Measurements from ENCODE around the gene SEPTIN1.

Gene SEPTIN1

DNA sequence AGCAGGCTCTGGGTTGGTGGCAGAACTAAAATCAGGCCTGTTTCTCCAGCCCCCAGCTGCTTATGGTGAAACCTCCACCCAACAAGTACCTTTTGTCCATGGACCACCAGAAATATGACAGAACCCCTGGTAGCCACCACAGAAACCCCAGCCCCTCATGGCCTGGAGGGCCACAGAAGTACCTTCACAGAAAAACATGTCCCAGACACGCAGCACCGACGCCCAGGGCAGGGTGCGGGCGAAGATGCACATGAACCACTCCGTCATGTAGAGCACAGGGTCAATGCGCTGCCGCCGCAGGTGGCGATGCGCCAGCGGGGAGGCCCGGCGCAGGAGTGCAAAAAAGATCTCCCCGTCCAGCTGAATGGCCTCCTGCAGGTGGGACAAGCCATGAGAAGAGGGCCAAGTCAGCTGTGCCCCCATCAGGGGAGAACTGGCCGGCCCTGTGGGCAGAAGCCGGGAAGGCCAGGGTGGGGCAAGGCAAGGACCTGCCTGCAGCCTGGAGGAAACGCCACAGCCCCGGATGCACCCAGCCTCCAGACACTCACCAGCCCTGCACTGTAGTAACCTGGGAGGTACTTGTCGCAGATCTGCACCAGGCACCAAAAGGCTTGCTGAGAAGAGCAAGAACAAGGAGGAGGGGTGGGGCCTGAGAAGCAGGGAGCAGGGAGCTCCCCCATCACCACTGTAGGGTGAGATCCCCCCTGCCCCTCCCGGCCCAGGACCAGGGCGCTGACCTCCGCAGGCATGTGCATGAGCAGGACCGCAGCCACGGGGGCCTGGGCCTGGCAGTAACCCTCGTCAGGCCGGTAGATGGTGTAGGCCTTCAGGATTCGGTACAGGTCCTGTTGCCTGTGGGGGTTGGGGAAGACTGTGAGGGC lies 23.1 kb downstream of the SEPTIN1 start:
- DNase-seq (ENCODE audit: low read depth, low spot score), result no peak

DNA sequence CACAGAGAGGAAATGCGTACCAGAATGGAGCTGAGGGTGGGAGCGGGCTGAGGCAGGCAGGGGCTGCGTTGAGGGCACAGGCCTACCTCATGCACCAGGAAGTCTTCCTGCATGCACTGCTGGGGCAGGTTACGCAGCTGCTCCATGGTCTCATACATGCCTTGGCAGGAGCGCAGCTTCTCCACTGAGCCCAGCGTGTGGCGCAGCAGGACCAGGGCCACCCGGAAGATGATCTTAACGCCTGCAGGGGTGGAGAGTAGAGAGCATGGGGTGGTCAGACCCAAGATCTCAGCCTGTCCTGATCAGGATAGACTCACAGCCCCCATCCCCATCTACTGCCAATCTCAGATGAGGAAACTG lies 23.8 kb downstream of the SEPTIN1 start:
- no peak for DNase-seq (ENCODE audit: low read depth, low spot score)
- H3K27ac ChIP-seq, result no peak overlapping the region

More for the DNA sequence above, 23.1 kb downstream of the SEPTIN1 start:
- no peak overlapping the region for H3K27ac ChIP-seq

DNA sequence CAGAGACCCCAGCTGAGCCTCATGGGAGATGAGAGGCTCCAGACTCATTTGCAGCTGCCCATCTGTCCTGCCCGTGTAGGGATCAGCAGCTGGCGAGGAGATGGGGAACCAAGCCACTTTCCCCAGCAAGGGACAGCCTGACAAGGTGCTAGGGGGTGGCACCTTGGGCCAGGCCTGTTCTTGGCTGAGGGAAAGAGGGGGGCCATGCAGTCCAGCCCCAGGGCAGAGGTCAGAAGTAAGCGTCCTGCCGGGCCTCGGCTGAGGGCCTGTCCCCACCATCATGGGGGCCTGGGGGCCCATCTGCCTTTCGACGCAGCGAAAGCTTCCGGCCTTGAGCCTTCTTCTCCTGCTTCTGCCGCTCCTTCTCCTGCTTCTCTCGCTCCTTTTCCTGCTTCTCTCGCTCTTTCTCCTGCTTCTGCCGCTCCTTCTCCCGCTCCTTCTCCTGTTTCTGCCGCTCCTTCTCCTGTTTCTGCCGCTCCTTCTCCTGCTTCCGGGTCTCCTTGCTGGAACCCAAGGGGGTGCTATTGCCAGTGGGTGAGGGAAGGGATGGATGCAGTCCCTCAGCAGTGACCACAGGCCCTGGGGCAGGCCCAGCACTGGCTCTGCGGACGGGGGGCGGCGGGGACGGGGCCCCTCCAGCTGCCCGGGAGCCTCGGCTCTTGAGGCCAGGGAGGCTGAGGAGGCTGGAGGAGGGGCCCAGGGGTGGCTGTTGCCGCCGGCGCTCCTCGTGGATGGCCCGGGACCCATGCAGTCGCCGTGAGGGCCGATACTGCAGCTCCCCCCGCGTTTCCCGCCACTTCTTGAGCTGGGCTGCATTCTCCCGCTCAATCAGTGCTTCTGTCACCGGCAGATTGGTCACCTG lies 24.4 kb downstream of the SEPTIN1 start:
- DNase-seq (ENCODE audit: low read depth, low spot score), result no peak
- no peak overlapping the region for H3K27ac ChIP-seq

DNA sequence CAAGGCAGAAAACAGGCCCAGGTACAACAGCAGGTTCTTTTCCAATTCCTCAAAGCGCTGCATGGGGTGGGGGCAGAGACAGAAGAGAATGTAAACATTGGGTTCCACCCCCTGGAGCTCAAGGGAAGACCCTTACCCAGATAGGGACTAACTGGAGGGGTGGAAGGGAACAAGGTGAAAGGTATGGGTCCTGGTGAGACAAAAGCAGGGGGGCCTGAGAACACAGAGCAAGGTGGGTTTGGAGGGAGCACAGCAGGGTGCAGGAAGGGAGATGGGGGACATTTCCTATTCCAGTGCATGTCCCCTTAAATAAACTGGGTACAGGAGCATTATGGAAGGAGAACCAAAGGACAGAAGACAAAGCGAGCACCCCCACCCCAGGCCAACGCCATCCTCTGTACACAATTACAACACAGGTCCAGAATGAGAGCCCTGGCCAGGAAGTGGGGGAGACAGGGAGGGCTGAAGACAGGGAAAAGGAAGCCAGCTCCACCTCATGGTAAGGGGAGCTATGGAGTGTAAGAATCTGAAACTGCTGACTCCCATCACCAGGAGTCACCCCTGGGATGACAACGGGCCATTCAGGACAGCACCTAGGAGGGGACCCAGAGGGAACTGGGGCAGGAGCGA lies 25.2 kb downstream of the SEPTIN1 start:
- DNase-seq (ENCODE audit: low read depth, low spot score), result no peak
- H3K27ac ChIP-seq, result no peak overlapping the region

DNA sequence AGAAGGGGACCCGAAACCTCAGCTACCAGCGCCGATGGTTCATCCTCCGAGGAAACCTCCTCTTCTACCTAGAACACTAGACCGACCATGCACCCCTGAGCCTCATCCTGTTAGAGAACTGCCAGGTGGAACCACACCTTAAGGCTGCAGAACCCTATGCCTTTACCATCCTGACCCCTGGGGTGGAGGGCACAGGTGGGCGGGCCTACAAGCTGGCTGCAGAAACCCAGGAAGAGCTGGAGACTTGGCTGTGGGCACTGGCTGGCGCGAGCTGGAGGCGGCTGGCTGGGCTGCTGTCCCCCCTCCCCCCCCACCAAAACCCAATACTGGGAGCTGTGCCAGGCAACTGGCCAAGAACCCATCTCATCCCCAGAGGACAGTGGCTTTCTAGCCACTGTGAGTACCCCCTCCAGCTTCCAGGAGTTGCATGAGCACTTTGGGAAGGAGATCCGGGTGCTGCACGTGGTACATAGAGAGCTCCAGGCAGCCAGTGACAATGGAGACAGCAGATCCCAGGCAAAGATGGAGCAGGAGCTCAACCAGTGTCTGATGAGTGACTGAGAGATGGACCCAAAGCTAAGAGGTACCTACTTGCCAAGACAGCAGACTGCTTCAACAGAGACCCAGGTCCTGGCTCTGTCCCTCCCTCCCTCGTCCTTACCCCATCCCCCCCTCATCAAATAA lies 25.8 kb downstream of the SEPTIN1 start:
- DNase-seq (ENCODE audit: low read depth, low spot score), result no peak
- peak overlapping the region; percentile 94 for H3K27ac ChIP-seq

DNA sequence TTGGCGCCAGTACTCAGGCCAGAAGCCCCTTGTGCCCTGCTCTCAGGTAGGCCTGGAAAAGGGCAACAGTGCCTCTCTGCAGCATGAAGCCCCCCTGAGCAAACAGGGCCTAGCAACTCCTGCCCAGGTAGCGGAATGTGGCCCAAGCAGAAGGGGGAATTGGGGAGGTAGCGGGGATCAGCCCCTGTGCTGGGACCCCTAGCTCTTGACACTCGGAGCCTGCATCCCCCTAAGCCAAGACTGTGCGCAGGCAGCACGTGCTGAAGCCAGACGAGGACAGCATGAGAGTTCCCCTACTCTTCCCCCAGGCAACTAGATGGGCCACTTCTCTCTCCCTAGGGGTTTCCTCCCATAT lies 26.4 kb downstream of the SEPTIN1 start:
- DNase-seq (ENCODE audit: low read depth, low spot score), result no peak
- H3K27ac ChIP-seq, result peak overlapping the region; percentile 94

DNA sequence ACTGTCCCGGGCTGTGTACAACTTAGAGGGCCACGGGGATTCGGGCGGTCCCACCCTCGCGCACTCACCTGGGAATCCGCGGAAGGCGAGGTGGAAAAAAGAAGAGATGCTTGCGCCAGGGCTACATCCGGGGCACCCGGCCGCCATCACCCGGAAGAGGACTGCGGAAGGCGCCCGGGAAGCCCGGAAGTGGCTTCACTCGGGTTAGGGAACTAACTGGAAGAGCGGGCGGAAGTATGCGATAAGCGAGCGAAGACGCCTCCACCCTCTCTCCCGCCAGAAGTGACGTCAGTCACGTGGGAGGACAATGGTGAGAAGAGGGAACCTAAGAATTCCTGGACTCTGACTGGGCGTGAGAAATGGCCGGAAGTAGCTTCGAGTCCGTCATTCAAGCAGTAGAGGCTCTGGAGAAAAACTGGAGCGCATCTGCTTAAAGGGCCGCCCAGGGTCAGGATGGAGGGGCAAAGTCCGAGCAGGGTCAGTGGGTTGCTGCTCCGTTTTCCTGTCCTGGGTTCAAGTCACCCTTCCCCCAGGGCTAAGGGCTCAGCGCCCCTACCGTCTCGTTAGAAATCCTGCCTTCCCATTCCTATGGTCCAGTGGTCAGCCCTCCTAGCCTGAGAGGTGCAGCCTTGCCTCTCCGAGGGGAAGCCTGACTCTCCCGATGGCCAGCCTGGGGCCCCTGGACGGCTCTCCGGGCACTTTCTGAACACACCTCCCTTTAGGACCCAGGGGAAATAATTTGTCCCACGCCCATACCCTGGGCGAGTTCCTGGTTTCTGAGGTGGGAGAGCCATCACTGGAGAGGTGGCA lies 27.0 kb downstream of the SEPTIN1 start, which contains the start of gene CD2BP2:
CD2BP2 (minus strand) TSS at position 165 of the 810 bp plus-strand sequence. CDS start 627 bp downstream, outside the sequence.
- DNase-seq (ENCODE audit: low read depth, low spot score), result peak; percentile 99
- H3K27ac ChIP-seq, result peak within 1 kb of the TSS; percentile 94

DNA sequence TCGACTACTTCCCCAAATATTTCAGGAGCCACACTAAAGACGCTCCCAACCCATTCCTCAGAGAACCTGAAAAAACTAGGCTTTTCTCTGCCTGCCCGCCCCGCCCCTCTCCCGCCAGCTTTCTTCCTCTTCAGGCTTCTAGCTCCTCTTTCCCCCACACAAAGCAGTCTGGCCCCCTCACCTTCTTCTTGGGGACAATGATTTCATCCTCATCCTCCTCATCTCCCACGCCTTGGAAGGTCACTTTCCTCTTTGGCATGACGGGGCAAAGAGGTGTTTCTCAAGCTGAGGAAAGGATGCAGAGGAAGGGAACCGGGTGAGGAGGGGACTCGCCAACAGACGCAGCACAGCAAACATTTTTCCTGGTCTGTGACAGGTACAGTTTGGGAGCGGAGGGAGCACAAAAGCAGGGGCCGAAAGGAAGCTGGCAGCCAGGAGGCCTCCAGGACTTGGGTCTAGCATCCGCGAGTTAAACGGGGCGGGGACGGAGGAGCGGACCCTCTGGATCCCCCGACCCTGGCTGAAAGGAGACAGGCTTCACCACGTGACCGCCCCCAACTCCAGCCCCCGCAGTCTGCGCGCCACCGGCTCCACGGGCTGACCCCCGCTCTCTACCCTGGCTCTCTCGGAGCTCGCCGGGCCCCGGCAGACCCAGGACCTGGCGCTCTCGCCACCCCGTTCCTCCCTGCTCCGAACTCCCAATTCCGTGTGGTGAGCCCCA lies 27.8 kb downstream of the SEPTIN1 start:
- peak overlapping the region; percentile 94 for H3K27ac ChIP-seq
- DNase-seq (ENCODE audit: low read depth, low spot score), result no peak

DNA sequence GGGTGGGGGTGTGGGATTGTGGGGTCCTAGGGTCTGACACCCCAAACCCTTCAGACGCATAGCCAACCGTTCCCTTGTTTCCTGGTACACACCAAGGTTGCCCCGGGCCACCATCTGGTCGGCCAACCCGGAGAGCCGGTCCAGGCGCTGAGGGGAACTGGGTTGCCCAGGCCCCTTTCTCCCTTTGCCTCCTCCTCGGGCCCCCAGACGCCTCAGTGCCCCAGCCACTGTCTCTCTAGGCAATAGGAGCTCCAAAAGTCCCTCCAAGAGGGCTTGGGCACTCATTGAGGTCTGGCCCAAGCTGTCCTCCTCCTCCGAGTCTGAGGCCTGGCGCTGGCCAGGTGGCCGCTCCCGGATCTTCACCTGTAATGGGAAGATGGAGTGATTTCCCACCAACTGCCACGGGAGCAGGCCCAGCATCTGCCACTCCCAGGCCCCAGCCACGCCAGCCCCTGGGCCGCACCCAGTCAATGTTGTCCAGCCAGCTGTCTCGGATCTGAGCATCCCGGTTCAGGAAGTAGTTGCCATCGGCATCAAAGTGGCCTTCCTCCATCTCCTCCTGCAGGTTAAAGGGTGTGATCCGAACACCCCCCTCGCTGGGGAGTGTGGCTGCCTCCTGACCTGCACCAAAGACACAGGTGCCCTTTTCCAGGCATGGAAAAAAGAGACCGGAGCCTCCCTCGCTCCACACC lies 28.8 kb downstream of the SEPTIN1 start:
- DNase-seq (ENCODE audit: low read depth, low spot score), result no peak
- H3K27ac ChIP-seq, result no peak overlapping the region

DNA sequence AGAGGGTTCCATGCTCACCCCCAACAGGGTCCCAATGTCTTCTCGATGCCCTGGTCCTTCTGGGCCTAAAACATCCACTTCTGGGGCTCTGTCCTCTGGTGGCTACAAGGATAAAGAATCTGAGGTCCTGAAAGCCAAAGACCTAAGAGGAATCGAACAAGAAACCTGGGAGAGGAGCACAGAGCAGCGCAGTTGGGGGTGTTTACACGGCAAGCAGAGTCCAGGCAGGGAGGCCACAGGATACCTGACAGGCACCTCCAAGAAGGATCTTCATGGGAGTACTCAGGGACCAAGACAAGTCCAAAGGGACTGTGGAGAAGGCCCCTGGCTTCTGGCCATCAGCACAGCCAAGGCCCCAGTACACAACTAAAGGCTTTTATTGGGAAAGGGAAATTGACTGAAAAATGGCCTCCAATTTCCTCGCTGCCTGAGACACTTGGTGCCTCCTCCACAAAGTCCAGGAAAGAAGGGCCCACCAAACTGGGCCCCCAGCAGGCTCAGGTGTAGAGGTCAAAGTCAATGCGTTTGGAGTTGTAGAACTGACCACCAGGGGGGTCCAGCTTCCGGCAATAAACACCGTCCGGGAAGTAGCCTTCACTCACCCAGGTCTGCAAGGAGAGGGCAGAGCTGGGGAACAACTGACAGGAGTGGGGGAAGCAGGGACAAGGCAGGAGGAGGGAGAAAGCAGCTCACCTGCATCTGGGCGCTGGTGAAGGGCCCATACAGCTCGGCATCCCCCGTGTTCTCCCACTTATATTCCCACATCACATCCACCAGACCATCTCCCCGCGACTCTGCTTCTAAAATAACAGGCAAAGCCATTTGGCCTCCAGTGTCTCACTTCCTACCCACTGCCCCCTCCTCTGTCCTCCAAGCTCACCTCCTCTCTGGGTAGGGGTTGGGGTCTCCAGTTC lies 29.6 kb downstream of the SEPTIN1 start:
- H3K27ac ChIP-seq, result no peak overlapping the region
- DNase-seq (ENCODE audit: low read depth, low spot score), result no peak

DNA sequence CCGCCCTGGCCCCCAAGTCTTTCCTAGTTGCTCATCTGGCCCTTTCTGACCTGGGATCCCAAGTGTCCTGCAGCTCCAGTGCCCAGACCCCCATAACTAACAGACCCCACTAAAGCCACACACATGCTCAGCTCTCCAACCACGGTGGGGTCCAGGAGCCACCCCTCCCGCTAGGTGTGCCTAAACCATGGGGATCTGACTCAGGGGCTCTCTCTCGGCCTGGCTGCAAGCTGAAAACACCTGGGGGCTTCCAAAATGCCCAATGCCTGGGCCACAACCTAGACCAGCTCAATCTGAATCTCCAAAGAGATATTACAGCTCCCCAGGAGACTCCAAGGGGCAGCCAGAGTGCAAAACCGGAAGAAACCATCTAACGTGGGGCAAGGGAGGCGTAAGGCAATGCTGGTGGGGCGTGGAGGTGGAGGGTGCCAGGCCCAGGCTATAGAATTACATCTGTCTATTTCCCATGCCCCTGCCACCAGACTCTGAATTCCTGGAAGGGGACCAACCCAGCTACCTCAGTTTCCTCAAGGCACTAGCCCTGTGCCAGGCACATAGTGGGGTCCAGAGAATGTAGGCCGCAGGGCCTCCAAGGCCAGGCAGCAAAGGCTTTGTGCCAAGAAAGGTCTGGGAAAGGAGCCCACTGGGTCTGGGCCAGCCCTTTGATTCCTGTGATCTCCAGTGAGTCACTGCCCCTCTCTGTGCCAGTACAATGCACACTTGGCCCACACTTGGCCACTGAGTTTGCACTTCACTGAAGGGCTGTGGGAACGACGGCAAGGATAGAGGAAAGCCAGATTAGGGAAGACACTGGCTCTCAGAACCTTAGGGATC lies 30.6 kb downstream of the SEPTIN1 start:
- no peak overlapping the region for H3K27ac ChIP-seq
- no peak for DNase-seq (ENCODE audit: low read depth, low spot score)

DNA sequence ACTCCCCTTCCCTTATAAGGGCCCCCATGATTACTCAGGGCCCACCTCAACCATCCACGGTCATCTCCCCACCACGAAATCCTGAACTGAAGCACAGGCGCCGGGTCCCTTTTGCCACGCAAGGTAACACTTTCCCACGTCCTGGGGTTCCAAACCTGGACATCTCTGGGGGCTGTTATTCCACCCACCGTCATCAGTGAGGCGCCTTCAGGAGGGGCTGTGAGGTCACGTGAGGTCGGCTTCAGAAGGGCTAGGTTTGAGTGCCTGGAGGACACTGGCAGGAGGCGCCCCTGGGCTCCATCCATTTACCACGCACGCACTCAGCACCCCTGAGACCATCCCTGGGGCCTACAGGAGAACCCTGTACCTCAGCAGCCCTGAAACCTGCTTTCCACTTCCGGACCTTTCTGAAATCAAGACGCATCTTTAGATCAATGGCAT lies 31.3 kb downstream of the SEPTIN1 start:
- no peak for DNase-seq (ENCODE audit: low read depth, low spot score)
- no peak overlapping the region for H3K27ac ChIP-seq

DNA sequence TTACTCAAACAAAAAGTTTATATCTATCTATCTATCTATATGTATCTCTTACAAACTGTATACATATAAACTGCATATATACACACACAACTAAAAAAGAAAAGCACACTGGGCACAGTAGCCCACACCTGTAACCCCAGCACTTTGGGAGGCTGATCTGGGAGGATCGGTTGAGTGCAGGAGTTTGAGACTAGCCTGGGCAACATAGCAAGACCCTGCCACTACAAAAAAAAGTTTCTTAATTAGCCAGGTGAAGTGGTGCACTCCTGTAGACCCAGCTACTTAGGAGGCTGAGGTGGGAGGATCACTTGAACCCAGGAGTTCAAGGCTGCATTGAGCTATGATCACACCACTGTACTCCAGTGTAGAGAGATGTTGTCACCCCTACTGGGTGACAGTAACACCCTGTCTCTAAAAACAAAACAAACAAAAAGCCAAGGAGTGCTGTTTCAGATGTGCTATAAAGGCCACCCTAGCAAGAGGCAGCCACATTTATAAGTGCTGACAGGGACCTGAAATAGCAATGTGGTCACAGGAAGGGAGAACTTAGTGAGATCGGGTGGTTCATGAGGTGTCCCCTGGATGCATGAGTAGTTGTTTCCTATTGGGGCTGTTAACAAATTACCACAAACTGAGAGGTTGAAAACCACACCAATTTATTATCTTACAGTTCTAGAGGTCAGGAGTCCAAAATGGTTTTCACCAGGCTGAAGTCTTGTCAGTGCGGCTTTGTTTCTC lies 32.1 kb downstream of the SEPTIN1 start:
- DNase-seq (ENCODE audit: low read depth, low spot score), result no peak

DNA sequence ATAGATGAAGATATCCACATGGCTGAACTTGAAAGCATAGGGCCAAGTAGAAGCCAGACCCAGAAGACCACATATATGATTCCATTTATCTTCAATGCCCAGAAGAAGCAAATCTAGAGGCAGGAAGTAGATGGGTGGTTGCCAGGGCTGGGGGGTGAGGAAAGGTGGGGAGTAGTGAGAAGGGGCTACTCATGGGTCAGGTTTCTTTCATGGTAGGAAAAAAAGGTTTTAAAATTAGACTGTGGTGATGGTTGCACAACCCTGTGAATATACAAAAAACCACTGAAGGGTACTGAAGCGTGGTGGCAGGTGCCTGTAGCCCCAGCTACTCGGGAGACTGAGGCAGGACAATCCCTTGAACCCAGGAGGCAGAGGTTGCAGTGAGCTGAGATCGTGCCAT lies 32.7 kb downstream of the SEPTIN1 start:
- H3K27ac ChIP-seq, result no peak overlapping the region
- no peak for DNase-seq (ENCODE audit: low read depth, low spot score)

More for the DNA sequence above, 32.1 kb downstream of the SEPTIN1 start:
- no peak overlapping the region for H3K27ac ChIP-seq

DNA sequence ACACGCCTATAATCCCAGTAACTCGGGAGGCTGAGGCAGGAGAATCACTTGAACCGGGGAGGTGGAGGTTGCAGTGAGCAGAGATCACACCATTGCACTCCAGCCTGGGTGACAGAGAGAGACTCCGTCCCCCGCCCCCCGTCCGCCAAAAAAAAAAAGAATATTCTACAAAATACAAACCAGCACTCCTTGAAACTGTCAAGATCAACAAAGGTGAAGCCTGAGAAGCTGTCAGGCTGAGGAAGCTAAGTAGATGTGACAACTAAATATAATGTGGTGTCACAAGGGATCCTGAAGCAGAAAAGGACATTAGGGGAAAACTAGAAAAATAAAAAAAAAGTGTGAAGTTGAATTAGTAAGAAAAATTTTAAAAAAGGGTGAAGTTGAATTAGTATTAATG lies 33.4 kb downstream of the SEPTIN1 start:
- no peak for DNase-seq (ENCODE audit: low read depth, low spot score)
- H3K27ac ChIP-seq, result no peak overlapping the region

DNA sequence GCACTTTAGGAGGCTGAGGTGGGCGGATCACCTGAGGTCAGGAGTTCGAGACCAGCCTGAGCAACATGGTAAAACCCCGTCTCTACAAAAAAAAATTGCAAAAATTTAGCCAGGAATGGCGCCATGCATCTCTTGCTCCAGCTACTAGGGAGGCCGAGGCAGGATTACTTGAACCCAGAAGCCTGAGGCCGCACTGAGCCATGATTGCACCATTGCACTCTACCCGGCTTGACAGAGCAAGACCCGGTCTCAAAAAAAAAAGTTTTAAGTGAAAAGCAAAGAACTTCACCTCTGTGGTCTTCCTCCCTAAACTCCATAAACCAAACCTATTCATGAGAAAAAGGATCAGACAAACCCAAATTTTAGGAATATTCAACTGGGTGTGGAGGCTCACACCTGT lies 34.2 kb downstream of the SEPTIN1 start:
- H3K27ac ChIP-seq, result no peak overlapping the region
- DNase-seq (ENCODE audit: low read depth, low spot score), result no peak

All from epithelial cell of prostate (primary cell).